ENCODE data around the gene KLHDC7B. TPM values are rescaled to one million over a fixed set of nuclear protein-coding genes. Genes with fewer than 3 reads are reported as not detected.

The KLHDC7B gene
- total RNA-seq, 5 donors from 2014 or later (not counting 1 experiment from before 2014, with no cell fraction given) = 3.7 to 6.7 (median 5.4) TPM

- Mint-ChIP-seq H3K4me1 (no peaks in the 10 kb centered on the region), H3K27me3 (no peaks in the 10 kb centered on the region), H3K9me3 (no peaks in the 10 kb centered on the region), H3K27ac (no peak overlapping the region), H3K4me3 (no peak overlapping the region), H3K36me3 (peaks cover 30% of the 10 kb centered on the region)
- 85% methylated on average over 23 of the region's 26 CpGs for WGBS (ENCODE audit: insufficient coverage)
- H3K4me1 ChIP-seq (ENCODE audit: control insufficient read depth in 1 of 2, extremely low read depth in 1 of 2, insufficient read depth in 2 of 2, low read length in 2 of 2) = no peaks in the 10 kb centered on the region
- ChIA-PET CTCF (no interaction called here), POLR2A (no interaction called here)
- H3K27me3 ChIP-seq (replicated peaks in 1 of 2; ENCODE audit: control insufficient read depth in 2 of 2, extremely low read depth in 1 of 2, insufficient read depth in 2 of 2, low read length in 1 of 2) = no peaks in the 10 kb centered on the region
- H3K4me3 ChIP-seq (ENCODE audit: control insufficient read depth in 1 of 2, extremely low read depth in 1 of 2, low read length in 1 of 2) = no peak overlapping the region
- peaks cover 26 to 42% of the 10 kb centered on the region in 2 donors for H3K36me3 ChIP-seq (ENCODE audit: control insufficient read depth in 2 of 2, extremely low read depth in 1 of 2, insufficient read depth in 1 of 2, low read length in 1 of 2)
- H3K9me3 ChIP-seq = no peaks in the 10 kb centered on the region
- no peak overlapping the region for H3K27ac ChIP-seq (ENCODE audit: low read length)
- no peak for ATAC-seq (replicated peaks in 1 of 4)
- DNase-seq = no peak
Measured at GRCh38 chr22:50571264-50572175, 25.8 kb downstream of the KLHDC7B start.

GRCh38 chr22:50572965-50573364 lies 27.3 kb downstream of the KLHDC7B start:
- Histone ChIP-seq H3K27ac (ENCODE audit: low read length) (no peak overlapping the region), H3K36me3 (ENCODE audit: control insufficient read depth in 2 of 2, extremely low read depth in 1 of 2, insufficient read depth in 1 of 2, low read length in 1 of 2) (peaks cover 26 to 42% of the 10 kb centered on the region in 2 donors), H3K4me1 (ENCODE audit: control insufficient read depth in 1 of 2, extremely low read depth in 1 of 2, insufficient read depth in 2 of 2, low read length in 2 of 2) (peaks cover 0 to 8% of the 10 kb centered on the region in 2 experiments), H3K9me3 (no peaks in the 10 kb centered on the region), H3K4me3 (ENCODE audit: control insufficient read depth in 1 of 2, extremely low read depth in 1 of 2, low read length in 1 of 2) (no peak overlapping the region), H3K27me3 (replicated peaks in 1 of 2; ENCODE audit: control insufficient read depth in 2 of 2, extremely low read depth in 1 of 2, insufficient read depth in 2 of 2, low read length in 1 of 2) (no peaks in the 10 kb centered on the region)
- 97% methylated on average over 8 of the region's 11 CpGs for WGBS (ENCODE audit: insufficient coverage)
- ChIA-PET POLR2A (no interaction called here), CTCF (no interaction called here)
- Mint-ChIP-seq H3K27ac (no peak overlapping the region), H3K4me1 (peaks cover 6 to 8% (median 7%) of the 10 kb centered on the region in 3 donors), H3K27me3 (no peaks in the 10 kb centered on the region), H3K36me3 (peaks cover 30% of the 10 kb centered on the region), H3K4me3 (no peak overlapping the region), H3K9me3 (no peaks in the 10 kb centered on the region)
- ATAC-seq (replicated peaks in 1 of 4) (no peak), DNase-seq (no peak)

GRCh38 chr22:50573491-50574382 lies 28.0 kb downstream of the KLHDC7B start:
- 96% methylated on average over 24 of the region's 26 CpGs for WGBS (ENCODE audit: insufficient coverage)
- POLR2A ChIA-PET = no interaction called here
- CTCF ChIA-PET = no interaction called here

GRCh38 chr22:50574383-50574755 lies 28.7 kb downstream of the KLHDC7B start:
- no peak overlapping the region for H3K4me3 Mint-ChIP-seq
- Histone ChIP-seq H3K4me1 (ENCODE audit: control insufficient read depth in 1 of 2, extremely low read depth in 1 of 2, insufficient read depth in 2 of 2, low read length in 2 of 2) (peaks cover 0 to 15% of the 10 kb centered on the region in 2 experiments), H3K9me3 (no peaks in the 10 kb centered on the region), H3K36me3 (ENCODE audit: control insufficient read depth in 2 of 2, extremely low read depth in 1 of 2, insufficient read depth in 1 of 2, low read length in 1 of 2) (peaks cover 19 to 39% of the 10 kb centered on the region in 2 donors), H3K27me3 (replicated peaks in 1 of 2; ENCODE audit: control insufficient read depth in 2 of 2, extremely low read depth in 1 of 2, insufficient read depth in 2 of 2, low read length in 1 of 2) (no peaks in the 10 kb centered on the region), H3K27ac (ENCODE audit: low read length) (no peak overlapping the region), H3K4me3 (ENCODE audit: control insufficient read depth in 1 of 2, extremely low read depth in 1 of 2, low read length in 1 of 2) (no peak overlapping the region)
- ChIA-PET POLR2A (interaction anchor here in 1 of 2 donors (0.6 kb wide), 2 partner anchors 19 to 159 kb away, joined by 3 to 11 read pairs; no protein-coding TSS in a partner anchor), CTCF (interaction anchor here in 1 of 2 donors (0.6 kb wide), 1 partner anchor 124 kb away, joined by 5 read pairs; no protein-coding TSS in a partner anchor)
- no peak overlapping the region for H3K27ac Mint-ChIP-seq
- no peaks in the 10 kb centered on the region for H3K9me3 Mint-ChIP-seq
- no peak for ATAC-seq (replicated peaks in 1 of 4)
- peaks cover 26% of the 10 kb centered on the region for H3K36me3 Mint-ChIP-seq
- H3K4me1 Mint-ChIP-seq = peaks cover 7 to 8% (median 7%) of the 10 kb centered on the region in 3 donors
- H3K27me3 Mint-ChIP-seq = no peaks in the 10 kb centered on the region
- 96% methylated on average over 7 of the region's 11 CpGs for WGBS (ENCODE audit: insufficient coverage)
- DNase-seq = no peak

More at GRCh38 chr22:50573491-50574382, 28.0 kb downstream of the KLHDC7B start:
- no peak overlapping the region for H3K4me3 ChIP-seq (ENCODE audit: control insufficient read depth in 1 of 2, extremely low read depth in 1 of 2, low read length in 1 of 2)
- no peak overlapping the region for H3K27ac ChIP-seq (ENCODE audit: low read length)
- Mint-ChIP-seq H3K4me1 (peaks cover 7 to 8% (median 7%) of the 10 kb centered on the region in 3 donors), H3K36me3 (peaks cover 28% of the 10 kb centered on the region), H3K27me3 (no peaks in the 10 kb centered on the region), H3K4me3 (no peak overlapping the region), H3K27ac (no peak overlapping the region), H3K9me3 (no peaks in the 10 kb centered on the region)
- peaks cover 0 to 15% of the 10 kb centered on the region in 2 experiments for H3K4me1 ChIP-seq (ENCODE audit: control insufficient read depth in 1 of 2, extremely low read depth in 1 of 2, insufficient read depth in 2 of 2, low read length in 2 of 2)
- no peak for ATAC-seq (replicated peaks in 1 of 4)
- no peaks in the 10 kb centered on the region for H3K9me3 ChIP-seq
- DNase-seq = no peak
- peaks cover 22 to 39% of the 10 kb centered on the region in 2 donors for H3K36me3 ChIP-seq (ENCODE audit: control insufficient read depth in 2 of 2, extremely low read depth in 1 of 2, insufficient read depth in 1 of 2, low read length in 1 of 2)
- H3K27me3 ChIP-seq (replicated peaks in 1 of 2; ENCODE audit: control insufficient read depth in 2 of 2, extremely low read depth in 1 of 2, insufficient read depth in 2 of 2, low read length in 1 of 2) = no peaks in the 10 kb centered on the region

- Histone ChIP-seq H3K4me1 (ENCODE audit: control insufficient read depth in 1 of 2, extremely low read depth in 1 of 2, insufficient read depth in 2 of 2, low read length in 2 of 2) (peaks cover 0 to 15% of the 10 kb centered on the region in 2 experiments), H3K4me3 (ENCODE audit: control insufficient read depth in 1 of 2, extremely low read depth in 1 of 2, low read length in 1 of 2) (no peak overlapping the region), H3K36me3 (ENCODE audit: control insufficient read depth in 2 of 2, extremely low read depth in 1 of 2, insufficient read depth in 1 of 2, low read length in 1 of 2) (peaks cover 19 to 30% of the 10 kb centered on the region in 2 donors), H3K27me3 (replicated peaks in 1 of 2; ENCODE audit: control insufficient read depth in 2 of 2, extremely low read depth in 1 of 2, insufficient read depth in 2 of 2, low read length in 1 of 2) (no peaks in the 10 kb centered on the region), H3K27ac (ENCODE audit: low read length) (no peak overlapping the region), H3K9me3 (no peaks in the 10 kb centered on the region)
- H3K9me3 Mint-ChIP-seq = no peaks in the 10 kb centered on the region
- H3K4me3 Mint-ChIP-seq = no peak overlapping the region
- H3K27ac Mint-ChIP-seq = no peak overlapping the region
- no peaks in the 10 kb centered on the region for H3K27me3 Mint-ChIP-seq
- no peak for ATAC-seq (replicated peaks in 1 of 4)
- 93% methylated on average over 7 of the region's 8 CpGs for WGBS (ENCODE audit: insufficient coverage)
- DNase-seq = no peak
- POLR2A ChIA-PET = no interaction called here
- peaks cover 15 to 18% (median 16%) of the 10 kb centered on the region in 3 donors for H3K4me1 Mint-ChIP-seq
- CTCF ChIA-PET = no interaction called here
- peaks cover 31% of the 10 kb centered on the region for H3K36me3 Mint-ChIP-seq
Measured at GRCh38 chr22:50575426-50575941, 29.8 kb downstream of the KLHDC7B start.

- no peak overlapping the region for H3K4me3 Mint-ChIP-seq
- DNase-seq (no peak), ATAC-seq (replicated peaks in 1 of 4) (no peak)
- Histone ChIP-seq H3K27ac (ENCODE audit: low read length) (no peak overlapping the region), H3K4me1 (ENCODE audit: control insufficient read depth in 1 of 2, extremely low read depth in 1 of 2, insufficient read depth in 2 of 2, low read length in 2 of 2) (peaks cover 0 to 16% of the 10 kb centered on the region in 2 experiments), H3K27me3 (replicated peaks in 1 of 2; ENCODE audit: control insufficient read depth in 2 of 2, extremely low read depth in 1 of 2, insufficient read depth in 2 of 2, low read length in 1 of 2) (no peaks in the 10 kb centered on the region), H3K9me3 (no peaks in the 10 kb centered on the region), H3K4me3 (ENCODE audit: control insufficient read depth in 1 of 2, extremely low read depth in 1 of 2, low read length in 1 of 2) (no peak overlapping the region), H3K36me3 (ENCODE audit: control insufficient read depth in 2 of 2, extremely low read depth in 1 of 2, insufficient read depth in 1 of 2, low read length in 1 of 2) (peaks cover 16 to 24% of the 10 kb centered on the region in 2 donors)
- H3K27ac Mint-ChIP-seq = no peak overlapping the region
- H3K9me3 Mint-ChIP-seq = no peaks in the 10 kb centered on the region
- peaks cover 28% of the 10 kb centered on the region for H3K36me3 Mint-ChIP-seq
- CTCF ChIA-PET = interaction anchor here in 1 of 2 donors (0.6 kb wide), 1 partner anchor 9 kb away, joined by 3 read pairs; no protein-coding TSS in a partner anchor
- peaks cover 17 to 19% (median 18%) of the 10 kb centered on the region in 3 donors for H3K4me1 Mint-ChIP-seq
- POLR2A ChIA-PET = no interaction called here
- H3K27me3 Mint-ChIP-seq = no peaks in the 10 kb centered on the region
- 88% methylated on average over 3 of the region's 5 CpGs for WGBS (ENCODE audit: insufficient coverage)
Measured at GRCh38 chr22:50576070-50576469, 30.4 kb downstream of the KLHDC7B start.

Data from T-cell (primary cell).